ENCODE results near the gene OTOP2.
A peak's percentile ranks its signal among the peaks of the same experiment; 100 is the strongest.
"Not testable (repeated sequence)": the region's sequence is repeated elsewhere in the genome, so short reads cannot be mapped to it uniquely, and the experiment has no call there.

Gene OTOP2

GRCh38 chr17:74951680-74952421, 27.8 kb downstream of the OTOP2 start:
- no peak for DNase-seq (ENCODE audit: low read depth, low spot score)

DNA sequence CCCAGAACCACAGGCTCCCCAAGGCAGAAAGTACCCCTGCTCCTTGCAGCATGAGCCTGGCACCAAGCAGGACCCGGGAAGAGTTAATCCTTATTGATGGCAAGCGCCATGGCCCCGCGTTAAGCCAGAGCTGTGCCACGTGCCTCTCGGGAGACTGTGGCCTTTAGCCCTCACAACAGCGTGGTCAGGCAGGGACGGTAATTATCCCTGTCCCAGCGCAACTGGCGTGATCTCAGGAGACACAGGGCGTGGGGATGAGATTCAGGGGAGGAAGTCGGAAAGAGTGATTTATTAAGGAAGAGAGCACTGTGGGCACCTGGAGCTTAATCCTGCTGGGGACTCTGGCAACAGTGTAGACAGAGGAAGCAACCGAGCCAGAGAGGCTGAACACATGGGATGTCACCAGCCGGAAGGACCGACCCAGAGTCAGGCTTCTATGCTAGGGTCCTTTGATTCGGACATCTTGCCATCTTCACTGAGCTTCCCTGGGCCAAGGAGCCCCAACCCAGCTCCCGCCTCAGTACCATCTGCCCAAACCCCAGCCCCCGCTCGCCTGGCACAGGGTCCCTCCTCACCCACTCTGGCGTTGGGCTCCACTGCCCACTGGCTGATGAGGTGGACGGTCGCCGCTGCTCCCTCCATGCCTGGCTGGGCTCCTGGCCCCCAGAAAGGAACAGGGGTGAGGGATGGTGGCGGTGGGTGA, 28.5 kb downstream of the OTOP2 start:
- DNase-seq (ENCODE audit: low read depth, low spot score), result no peak

DNA sequence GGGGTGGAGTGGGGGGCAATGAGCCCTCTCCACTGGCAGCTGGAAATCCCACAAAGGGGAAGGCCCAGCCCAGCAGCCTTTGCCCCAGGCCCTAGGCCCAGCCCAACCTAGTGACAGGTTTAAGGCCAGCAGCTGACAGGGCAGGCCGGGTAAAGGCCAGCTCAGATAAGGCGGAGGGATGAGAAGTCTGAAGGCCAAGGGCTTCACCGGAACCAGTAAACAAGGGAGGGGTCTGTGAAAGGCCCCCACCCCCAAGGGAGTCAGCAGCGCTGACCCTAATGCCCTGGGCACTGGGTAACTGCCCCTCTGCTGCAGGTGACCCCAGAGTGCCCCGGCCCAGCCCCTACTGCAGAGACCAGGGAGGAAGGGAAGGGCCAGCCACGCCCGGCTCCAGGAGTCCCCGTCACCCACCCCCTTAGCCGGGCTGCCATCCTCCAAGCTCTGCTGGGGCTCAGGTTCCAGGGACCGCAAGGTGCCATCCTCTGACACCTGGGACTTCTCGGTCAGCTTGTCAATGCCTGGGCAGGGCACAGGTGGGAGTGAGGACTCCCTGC, 29.1 kb downstream of the OTOP2 start:
- DNase-seq (ENCODE audit: low read depth, low spot score), result no peak

- DNase-seq (ENCODE audit: low read depth, low spot score), result no peak
Measured at GRCh38 chr17:74954115-74954514, 30.0 kb downstream of the OTOP2 start.

DNA sequence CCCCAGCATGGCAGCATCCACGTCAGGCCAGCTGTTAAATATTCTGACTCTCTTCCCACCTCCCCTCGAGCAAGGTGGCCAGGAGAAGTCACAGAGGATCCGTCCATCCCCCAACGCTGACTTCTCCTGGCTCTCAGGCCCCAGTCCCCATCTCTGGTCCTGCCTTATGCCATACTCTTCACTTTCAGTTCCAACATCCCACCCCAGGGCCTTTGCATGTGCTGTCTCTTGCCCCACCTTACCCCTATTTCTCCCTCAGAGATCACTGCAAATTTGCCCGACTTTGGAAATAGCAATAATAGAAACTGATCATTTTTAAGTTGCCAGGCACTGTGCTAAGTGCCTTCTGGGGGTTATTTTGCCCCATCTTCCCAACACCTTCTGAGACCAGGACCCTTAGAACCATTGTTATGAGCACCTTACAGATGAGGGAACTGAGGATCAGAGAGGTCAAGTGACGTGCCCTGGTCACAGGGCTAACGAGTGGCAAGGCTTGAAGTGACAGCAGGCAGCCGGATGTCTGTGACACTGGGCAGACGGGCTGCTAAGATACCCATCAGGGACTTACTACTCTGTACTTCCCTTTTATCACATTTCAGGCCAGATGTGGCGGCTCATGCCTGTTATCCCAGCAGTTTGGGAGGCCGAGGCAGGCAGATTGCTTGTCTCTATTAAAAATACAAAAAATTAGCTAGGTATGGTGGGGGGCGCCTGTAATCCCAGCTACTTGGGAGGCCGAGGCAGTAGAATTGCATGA, 30.8 kb downstream of the OTOP2 start:
- no peak for DNase-seq (ENCODE audit: low read depth, low spot score)

- no peak for DNase-seq (ENCODE audit: low read depth, low spot score)
Measured at GRCh38 chr17:74956093-74956492, 32.0 kb downstream of the OTOP2 start.

DNA sequence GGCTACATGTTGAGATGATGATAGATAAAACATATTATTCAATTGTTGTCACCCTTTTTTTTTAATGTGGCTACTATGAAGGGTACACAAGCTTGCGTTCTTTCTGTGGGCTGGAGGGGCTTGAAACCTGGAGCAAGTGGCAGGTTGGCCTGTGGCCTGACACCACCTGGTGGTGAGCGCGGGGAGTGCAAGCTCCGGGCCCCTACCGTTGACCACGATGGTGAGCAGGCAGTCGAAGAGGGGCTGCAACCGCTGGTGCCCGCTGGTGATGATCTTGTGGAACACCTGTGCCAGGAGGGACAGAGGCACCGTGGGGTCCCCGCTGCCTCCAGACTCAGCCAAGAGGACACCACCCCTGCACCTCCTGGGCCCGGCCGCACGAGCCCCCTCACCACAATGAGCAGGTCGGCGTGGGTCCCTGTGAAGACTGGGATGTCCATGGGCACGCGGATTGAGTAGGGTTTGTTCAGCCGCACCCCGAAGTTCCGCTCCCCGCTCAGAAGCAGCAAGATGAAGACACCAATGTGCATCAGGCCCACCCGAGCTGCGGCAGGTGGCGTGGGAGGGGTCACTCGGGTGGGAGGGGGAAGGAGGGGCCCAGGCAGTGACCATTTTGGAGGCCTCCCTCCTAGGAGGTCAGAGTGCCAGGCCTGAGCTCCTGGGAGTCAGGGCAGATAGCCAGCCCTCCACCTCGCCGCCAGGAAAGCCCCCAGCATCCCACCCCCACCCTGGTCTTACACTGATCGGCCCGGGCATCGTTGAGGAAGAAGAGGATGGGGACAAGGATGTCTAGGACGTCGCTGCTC, 34.1 kb downstream of the OTOP2 start:
- DNase-seq (ENCODE audit: low read depth, low spot score), result peak; percentile 55

GRCh38 chr17:74959826-74960515, 35.9 kb downstream of the OTOP2 start:
- no peak for DNase-seq (ENCODE audit: low read depth, low spot score)

- DNase-seq (ENCODE audit: low read depth, low spot score), result peak; percentile 15
Measured at GRCh38 chr17:74960570-74961342, 36.7 kb downstream of the OTOP2 start.

- peak; percentile 68 for DNase-seq (ENCODE audit: low read depth, low spot score)
Measured at GRCh38 chr17:74961657-74962350, 37.7 kb downstream of the OTOP2 start.

DNA sequence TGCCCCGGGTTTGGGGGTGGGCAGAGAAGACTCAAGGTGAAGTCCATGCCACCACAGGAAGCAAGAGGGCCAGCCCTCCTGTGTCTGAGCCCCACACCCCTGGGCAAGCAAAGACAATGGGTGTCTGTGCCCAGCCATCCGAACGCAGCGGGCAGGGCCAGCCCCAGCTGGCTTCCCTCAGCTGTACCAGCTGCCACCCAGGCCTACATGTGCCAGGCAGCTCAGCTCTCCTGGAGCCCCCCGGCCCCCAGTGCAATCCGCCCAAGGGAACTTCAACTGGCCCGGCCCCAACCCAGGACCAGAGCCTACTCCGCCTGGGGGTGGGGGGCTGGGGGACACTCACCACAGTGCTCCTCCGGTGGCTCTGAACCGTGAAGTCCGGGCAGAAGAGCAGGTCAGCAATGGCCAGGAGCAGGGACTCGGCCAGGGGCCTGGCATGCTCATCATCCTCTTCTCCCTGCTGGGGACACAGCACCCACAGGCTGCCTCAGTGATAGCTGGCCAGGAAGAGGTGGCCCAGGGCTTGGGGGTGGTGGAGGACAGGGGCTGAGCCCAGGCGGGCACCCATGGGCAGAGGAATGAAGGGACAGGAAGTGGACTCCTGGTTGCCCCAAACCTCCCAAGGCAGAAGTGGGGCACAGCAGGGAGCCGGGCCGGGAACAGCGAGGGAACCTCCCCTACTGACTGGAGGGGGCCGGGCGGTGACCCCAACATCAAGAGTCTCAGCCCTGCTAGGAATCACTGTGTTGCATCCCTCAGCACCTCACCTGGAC, 38.7 kb downstream of the OTOP2 start:
- no peak for DNase-seq (ENCODE audit: low read depth, low spot score)

- DNase-seq (ENCODE audit: low read depth, low spot score), result no peak
Measured at GRCh38 chr17:74963656-74964055, 39.6 kb downstream of the OTOP2 start.

DNA sequence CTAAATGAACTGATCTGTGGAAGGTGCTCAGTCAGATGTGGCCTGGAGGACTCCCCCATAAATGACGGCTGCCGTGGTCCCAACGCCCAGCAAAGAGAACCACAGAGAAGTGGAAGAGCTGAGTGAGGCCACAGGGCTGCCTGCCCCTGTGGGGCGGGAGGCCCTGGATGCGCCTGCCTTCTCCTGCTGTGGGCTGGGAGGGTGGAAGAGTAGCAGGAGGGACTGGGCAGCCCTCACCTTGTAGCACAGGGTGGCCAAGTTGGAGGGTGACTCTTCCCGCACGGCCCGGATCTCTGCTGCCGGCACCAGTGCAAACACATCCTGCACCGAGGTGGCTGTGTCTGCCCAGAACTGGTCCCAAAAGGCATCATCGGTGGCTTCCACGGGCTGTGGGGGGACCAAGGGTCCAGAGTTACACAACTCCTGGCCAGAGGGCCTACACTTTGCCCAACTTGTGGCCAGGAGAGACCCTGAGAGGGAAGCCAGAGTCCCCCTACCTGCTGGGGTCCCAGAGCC, 40.2 kb downstream of the OTOP2 start:
- no peak for DNase-seq (ENCODE audit: low read depth, low spot score)

DNA sequence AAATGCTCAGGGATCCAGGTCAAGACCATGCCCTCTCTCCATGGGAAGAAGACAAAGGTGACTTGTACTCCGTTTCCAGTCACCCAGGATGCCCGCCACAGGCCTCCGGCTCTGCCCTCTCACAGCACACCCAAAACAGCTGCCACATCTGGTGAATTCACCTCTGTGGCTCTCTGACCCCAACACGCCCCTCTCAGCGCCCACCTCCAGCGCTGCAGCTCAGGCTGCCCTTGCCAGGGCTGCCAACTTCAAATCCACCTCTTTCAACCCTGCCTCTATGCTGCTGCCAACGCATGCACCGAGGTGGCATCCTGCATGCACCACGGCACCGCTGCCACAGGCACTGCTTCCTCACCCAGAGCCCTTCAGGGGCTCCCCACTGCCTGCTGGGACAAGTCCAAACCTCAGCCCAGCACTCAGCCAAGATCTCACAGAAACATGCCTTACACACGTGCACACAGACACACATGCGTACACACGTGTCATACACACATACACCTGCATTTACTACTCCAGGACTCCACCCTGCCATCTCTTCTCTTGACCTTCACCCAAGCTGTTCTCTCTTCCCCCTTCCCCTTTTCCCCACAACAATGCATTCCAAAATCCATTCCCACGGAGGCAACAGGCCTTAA, 41.0 kb downstream of the OTOP2 start:
- no peak for DNase-seq (ENCODE audit: low read depth, low spot score)

GRCh38 chr17:74968361-74968780, 44.3 kb downstream of the OTOP2 start:
- no peak for DNase-seq (ENCODE audit: low read depth, low spot score)

GRCh38 chr17:74969501-74969900, 45.4 kb downstream of the OTOP2 start:
- DNase-seq (ENCODE audit: low read depth, low spot score), result not testable (repeated sequence)

- no peak for DNase-seq (ENCODE audit: low read depth, low spot score)
Measured at GRCh38 chr17:74970395-74970794, 46.3 kb downstream of the OTOP2 start.

Data from activated CD4-positive, CD25-positive, alpha-beta regulatory T cell treated with anti-CD3 and anti-CD28 coated beads, Interleukin-2, amount 50 U/mL, for 16 hours (primary cell).